ENCODE data around the gene NCKAP5.

The NCKAP5 gene

DNA sequence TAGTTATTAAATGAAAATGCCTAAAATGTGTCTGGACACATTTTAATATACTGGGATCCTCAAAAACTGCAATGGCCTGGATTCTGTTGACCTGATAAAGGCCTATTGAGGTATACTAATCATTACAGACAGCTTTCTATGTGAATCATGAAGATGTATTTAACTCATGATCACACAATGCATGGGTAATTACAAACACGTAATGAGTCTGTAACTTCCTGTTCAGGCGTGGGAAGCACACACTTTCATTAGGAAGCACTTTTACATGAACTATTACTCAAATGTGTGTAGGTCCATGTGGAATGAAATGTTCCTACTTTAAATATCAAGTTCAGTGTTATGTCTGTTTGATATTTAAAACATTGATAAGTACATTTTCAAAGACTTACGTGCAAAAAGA is 108.7 kb downstream of the NCKAP5 start:
- DNase-seq (ENCODE audit: low read depth, low spot score) = no peak

DNA sequence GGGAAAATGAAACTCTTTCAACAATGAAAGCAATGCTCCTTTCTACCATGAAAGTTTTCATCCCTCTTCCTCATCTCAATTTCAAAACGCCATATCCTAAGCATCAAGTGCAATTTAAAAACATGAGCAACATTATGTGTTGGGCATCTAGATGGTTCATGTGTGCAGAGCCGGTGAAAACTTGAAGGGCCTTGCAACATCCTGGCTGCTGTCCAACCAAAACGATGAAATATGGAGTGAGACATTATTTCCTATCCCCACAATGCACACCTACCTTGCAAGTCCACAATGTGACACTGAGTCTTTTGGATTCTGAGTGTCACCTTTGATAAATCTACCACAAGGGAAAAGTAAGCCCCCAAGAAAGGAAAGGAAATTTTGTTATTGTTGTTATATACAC is 110.0 kb downstream of the NCKAP5 start:
- DNase-seq (ENCODE audit: low read depth, low spot score) = no peak

DNA sequence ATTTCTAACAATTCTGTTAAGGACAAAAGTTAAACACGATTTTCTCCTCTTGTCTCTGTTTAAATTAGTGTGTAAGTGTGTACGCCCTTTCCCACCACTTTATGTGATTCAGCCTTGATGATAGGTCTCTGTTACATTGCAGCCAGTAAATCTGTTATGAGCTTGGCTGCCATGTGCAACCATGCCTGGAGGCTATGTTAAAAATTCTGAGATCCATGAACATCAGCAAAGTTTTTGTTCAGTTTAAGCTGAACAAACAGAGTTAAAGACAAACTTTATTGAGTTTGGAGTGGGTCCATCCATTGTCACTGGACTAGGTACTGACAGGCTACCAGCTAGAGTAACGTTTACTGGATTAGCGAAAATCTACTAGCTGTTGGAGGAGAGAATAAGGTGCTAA is 110.4 kb downstream of the NCKAP5 start:
- DNase-seq (ENCODE audit: low read depth, low spot score) = no peak

DNA sequence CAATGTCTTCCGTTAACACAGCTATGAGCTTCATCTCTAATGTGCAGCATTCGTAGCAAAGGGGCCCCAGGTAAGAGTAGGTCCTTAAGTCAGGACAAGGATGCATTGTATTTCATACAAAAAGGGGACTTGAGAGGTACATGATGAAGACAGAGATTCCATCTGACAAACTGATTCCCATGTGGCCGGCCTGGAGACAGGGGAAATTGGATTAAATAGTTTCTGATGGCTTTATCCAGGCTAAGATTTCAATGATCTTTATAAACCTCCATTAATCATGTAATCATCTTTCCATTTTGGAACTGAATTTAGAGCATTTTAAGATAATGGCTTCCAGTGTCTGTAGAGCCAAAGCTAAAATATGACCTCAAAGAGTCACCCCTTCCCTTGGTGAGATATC is 111.3 kb downstream of the NCKAP5 start:
- DNase-seq (ENCODE audit: low read depth, low spot score) = no peak

DNA sequence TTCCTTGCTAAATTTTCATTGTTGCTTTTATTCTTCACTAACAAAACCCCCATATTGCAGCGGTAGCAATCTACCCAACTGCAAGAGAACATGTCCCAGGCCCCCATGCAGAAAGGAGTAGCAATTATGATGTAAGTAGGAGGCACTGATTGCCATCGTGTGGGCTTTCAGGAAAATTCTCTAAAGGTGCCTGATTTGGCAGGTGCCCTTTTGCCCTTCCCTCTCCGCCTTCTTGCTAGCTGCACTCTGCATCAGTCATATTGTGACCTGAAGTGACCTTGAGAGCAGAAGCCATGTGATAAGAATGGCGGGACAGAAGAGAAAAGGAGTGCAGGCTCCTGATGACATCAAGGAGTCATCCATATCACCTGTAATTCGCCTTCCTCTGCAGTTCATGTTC is 112.1 kb downstream of the NCKAP5 start:
- no peak for DNase-seq (ENCODE audit: low read depth, low spot score)

DNA sequence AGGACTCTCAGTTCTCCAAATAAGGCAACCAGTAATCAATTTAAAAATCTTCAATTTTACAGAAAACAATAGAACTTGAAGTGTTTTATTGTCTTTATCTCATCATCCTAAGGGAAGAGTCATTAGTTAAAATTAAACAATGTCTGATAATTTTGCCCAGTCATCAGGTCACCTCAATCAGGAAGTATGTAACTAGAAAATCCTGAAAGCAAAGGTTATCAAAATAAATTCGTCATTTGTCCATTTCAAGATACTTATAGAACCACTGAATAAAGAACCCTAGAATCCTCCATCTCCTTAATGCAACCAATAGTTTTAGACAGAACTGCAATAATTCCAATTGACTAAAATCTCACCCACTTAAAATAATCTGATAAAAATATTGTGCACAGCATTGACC is 115.2 kb downstream of the NCKAP5 start:
- no peak for DNase-seq (ENCODE audit: low read depth, low spot score)

DNA sequence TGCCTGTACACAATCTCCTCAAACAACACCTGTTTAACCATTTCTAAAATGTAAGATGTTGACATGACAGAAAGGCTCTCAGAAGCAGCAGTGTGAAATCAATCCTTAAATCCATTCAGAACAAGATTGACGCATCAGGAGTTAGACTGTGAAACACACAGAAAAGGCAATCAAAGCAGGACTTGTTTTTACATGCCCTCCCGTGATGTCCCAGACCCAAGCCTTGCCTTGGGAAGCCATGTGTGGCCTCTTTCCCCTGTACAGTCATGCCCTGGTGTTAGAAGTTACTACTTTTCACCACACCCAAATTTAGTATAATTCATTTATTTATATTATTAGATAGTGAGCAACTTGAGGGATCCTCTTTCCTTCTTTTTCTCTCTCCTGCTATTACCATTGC is 115.7 kb downstream of the NCKAP5 start:
- no peak for DNase-seq (ENCODE audit: low read depth, low spot score)

DNA sequence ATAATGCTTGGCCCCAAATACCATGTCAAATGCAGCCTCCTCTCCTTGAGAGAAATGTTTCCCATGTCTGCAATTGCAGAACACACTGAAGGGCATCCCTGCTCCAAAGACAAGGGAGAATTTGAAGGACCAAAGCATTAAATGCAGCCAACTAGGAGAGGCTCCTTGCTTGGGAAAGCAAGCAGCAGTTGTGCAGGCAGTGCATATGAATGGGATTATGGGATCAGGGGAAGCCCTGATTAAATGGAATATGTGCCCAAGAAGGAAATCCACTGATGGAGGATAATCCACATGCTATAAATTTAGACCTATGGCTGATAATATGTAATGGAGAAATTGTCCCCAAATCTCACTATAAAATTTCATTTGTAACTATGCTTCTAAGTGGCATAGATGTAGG is 116.1 kb downstream of the NCKAP5 start:
- no peak for DNase-seq (ENCODE audit: low read depth, low spot score)

DNA sequence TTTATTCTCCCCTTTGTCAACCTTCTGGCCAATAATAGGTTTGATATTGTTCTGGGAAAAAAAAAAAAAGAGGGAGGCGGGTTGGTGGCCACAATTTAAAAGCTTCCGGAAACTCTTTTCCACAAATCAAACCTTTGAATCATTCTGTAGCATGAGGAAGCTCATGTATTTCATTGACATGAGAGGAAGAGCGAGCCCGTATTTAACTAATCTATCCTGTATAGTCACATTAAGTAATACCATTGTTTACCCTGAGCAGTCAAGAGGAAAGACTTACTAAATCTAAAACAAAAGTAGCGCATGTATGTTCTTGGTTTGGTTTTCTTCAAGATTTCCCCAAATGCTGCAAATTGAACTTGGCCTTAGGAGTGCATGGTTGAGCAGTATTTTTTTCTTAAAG is 120.1 kb downstream of the NCKAP5 start:
- DNase-seq (ENCODE audit: low read depth, low spot score) = no peak

DNA sequence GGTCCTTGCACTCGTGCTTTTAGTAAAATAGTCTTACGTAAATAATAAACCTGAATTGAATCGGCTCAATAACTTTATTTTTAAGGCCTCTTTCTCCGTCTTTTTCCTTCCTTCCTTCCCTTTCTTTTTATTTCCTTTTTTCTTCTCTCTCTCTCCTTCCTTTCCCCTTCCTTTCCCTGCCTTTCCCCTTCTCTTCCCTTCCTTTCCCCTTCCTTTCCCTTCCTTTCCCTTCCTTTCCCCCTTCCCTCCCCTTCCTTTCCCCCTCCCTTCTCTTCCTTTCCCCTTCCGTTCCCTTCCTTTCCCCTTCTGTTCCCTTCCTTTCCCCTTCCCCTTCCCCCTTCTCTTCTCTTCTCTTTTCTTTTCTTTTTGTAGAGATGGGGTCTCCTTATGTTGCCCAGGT is 121.0 kb downstream of the NCKAP5 start:
- no peak for DNase-seq (ENCODE audit: low read depth, low spot score)

DNA sequence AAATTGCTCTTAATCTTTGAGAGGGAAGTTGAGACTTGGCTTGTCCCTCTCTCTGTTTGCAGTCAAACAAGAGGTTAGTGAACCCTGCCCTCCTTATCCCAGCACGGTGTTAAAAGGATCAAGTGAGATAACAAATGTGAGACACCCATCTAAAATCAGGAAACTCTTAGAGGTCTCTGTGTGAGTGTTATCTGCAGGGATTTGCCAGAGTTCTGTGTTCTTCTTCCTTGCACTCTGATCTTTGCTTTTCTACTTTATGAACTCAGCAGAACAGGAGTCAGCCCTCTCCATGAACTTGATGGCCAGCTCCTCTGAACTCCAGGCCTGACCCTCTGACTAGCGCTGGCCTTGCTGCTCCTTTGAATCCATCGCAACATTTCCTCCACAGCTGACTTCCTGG is 123.8 kb downstream of the NCKAP5 start:
- DNase-seq (ENCODE audit: low read depth, low spot score) = no peak

DNA sequence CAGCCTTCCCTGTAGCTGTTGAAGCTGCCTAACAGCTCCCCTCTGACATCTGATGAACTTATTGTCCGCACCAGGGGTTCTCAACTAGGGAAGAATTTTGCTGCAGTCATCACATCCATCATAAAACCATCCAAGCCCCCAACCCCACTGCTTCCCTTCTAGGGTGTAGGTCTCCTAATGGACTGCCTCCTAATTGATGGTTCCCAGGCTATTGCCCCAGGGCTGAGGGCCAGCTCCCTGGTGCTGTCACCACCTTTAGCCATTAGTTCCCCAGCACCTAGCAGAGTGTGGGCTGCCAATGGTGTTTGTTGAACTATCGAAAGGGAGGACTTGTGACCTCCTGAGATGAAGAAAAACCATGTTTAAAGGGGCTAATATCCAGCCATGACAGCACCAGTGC is 125.9 kb downstream of the NCKAP5 start:
- DNase-seq (ENCODE audit: low read depth, low spot score) = no peak

DNA sequence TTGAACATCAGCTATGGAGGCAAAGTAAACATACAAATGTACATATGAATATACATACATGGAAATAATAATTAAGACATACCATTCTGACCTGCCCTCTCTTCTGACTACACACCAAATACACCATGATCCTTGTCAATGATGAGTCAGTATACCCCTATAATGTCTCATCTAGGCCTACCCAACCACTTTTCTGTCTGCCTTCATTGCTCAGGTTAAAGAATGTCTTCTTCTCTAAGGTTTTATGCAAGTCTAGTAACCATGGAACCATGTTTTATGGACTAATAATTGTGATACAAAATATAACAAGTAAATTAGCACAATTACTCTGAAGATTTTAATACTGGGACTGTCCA is 128.7 kb downstream of the NCKAP5 start:
- no peak for DNase-seq (ENCODE audit: low read depth, low spot score)

DNA sequence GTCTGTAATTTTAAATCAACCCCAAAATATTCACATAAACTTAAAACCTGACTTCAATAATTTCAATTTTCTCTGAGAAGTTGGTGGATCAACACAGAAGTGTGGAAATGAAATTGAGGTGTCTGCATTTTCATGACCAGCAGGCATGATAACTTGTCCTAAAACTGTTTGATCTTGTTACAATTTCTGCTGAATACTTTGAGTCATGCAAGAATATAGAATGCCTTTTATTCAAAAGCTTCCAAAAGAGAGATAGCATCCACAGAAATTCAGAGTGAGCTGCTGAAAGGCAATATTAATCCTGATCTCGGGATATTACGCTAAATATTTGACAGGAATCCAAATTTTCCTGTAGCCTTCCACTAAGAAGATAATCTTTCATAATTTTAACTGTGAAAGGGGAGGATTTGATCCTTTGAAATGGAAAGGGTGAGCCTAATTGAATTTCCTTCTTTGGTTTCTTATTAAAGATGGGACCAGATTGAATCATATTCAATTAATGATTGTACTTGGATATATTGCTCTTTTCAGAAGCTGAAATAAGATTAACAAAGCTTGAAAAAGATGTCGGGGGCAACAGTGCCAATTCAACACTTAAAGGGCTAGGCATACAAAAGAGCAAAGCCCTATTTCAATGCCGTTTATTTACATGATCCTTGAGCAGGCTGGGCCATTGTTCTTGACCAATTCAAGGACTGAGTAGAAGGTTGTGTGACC is 129.3 kb downstream of the NCKAP5 start:
- DNase-seq (ENCODE audit: low read depth, low spot score) = no peak

DNA sequence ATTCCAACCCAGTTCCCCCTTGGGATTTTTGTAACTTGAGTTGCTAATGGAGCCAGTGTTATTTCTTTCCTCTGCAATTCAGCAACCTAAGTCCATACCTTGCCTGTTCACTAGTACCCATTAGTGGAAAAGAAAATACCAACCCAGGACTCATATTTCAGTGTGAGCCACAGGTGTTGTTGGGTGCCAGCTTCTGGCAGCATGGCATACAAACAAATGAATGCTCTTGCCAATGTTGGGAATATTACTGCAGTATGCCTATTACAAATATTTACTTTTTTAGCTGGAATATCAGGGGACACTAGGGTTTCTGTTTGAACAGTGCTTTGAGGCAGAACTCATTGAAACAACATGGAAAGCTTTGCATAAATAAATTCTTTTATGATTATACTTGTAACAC is 130.2 kb downstream of the NCKAP5 start:
- DNase-seq (ENCODE audit: low read depth, low spot score) = no peak

DNA sequence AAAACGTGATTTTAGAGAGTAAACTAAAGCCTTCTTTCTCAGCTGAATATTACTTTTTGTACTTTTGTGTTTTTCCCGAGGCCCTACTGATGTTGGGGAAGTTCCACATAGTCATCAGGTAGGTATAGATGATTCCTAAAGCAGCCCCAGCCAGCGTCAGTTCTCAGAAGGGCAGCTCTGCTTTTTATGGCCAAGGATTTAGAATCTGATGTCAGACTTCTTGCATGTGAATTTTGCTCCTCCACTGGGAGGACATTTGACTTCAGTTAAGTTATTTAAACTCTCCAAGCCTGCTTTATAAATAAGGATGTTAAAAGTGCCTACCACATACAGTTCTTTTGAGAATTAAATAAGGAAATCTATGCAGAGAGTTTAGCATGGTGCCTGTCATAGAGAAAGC is 130.8 kb downstream of the NCKAP5 start:
- DNase-seq (ENCODE audit: low read depth, low spot score) = no peak

DNA sequence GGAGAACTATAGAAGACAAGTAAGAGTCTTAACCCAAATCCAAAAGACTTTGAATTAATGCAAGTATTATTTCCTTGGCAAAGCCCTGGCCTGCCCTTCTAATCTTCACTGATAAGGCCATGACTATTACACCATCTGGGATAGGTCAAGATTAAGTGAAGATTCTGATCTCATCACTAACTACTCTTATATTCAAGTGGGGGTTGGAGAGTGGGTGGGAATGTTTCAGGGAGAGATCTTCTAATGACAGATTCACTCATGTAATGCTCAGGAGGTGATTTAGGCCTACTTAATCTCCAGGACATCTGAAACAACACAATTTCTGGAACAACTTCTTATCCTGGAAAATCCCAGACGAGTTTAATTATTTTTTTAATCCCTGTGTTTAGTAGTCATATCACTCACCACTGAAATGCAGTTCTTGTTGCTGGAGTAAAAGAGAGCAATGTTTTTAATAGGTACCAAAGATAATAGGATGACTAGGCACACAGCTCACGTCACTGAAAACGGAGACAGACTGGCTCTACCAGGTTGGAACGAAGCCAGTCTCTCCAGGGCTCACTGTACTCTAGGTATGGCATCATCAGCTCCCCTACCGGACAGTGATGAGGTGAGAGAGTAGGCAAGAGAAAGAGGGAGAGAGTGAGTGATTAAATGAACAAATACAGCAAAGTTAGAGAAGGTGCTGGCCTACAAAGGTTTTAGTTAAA is 133.1 kb downstream of the NCKAP5 start:
- no peak for DNase-seq (ENCODE audit: low read depth, low spot score)

DNA sequence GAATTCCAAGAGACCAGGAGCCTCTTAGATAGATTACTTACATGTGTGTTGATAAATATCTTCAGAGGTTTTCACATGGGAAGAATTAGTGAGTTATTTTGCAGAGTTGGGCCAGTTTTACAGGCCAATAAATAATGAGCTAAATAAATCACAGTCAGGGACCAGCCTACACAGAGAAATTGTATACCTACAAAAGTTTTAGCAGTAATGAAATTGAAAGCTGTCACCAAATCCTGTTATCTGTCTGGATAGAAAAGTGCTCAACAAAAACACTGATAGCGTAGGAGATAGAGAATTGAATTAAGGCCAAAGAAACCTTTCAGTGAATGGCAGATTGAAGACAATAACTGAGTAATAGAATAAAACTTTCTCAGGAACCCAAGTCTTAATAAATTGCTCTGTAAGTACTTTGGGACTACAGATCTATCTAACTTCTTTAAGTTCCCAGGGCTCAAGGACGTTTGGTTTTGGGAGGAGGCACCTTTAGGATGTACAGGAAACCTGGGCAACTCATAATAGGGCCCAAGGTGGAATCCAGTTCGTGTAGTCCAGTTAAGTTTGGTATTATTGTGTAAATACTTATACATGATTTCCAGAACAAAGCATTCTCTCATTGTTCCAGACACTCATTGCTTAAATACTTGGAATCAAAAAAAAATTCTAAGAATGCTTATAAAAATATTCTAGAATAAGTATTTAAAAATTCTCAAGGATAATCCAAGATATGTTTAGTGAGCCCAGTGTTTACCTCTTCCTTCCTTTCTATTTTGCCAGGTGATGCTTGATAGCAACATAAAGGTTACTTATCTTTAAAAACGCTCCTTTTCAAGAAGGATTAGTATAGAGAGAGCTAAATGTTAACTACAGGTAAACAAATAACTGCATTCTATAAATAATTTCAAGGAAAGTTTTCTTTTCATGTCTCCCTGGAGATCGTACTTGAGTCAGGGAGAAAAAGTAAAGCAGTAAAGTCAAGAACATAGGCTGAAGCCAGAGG is 134.5 kb downstream of the NCKAP5 start:
- no peak for DNase-seq (ENCODE audit: low read depth, low spot score)

DNA sequence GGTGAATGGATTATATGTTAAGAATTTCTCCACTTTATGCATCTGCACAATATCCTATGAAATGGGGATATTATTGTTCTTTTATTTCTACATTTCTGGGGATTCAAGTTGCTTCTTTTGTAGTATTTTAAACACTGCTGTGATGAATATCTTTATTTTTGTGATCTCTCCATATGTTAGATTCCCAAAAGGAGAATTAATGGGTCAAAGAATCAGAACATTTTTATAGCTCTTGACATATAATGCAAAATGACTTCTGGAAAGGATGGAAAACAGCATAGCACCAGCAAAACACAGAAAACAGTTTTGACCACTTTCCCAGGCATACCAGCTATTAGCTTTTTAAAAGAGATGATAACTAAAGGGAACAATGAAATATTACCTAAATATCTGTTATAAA is 135.5 kb downstream of the NCKAP5 start:
- no peak for DNase-seq (ENCODE audit: low read depth, low spot score)

DNA sequence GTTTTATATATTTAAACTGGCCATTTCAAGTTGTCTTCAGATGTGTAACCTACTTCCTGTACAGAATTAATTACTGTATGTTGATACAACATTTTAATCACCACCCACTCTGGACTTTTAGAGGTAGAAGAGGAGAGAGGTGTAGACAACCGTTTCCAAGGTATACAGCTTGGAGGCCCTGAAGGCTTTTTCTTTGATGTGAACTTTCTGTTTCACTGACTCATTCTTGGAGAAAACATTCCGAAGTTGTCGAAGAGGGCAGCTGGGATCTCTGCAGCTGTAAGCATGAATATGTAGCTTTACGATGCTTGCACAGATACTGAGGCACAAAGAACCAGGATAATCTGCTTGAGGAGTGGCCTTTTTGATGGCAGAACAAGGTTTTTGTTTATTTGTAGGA is 137.0 kb downstream of the NCKAP5 start:
- no peak for DNase-seq (ENCODE audit: low read depth, low spot score)

DNA sequence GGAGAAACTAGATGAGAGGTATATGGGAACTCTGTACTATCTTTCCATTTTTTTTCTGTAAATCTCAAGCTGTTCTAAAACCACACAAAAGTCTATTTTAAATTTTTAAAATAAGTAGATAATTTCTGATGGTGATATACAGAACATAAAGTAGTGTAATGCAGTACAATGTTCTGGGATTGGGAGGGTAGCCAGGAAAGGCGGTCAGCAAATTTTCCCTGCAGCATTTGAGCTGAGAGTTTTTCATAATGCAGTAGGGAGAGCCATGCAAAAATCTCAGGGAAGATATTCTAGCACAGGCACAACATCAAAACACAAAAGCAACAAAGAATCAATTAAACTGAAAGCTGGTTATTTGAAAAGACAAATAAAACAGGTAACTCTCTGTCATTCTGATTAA is 141.5 kb downstream of the NCKAP5 start:
- DNase-seq (ENCODE audit: low read depth, low spot score) = no peak

DNA sequence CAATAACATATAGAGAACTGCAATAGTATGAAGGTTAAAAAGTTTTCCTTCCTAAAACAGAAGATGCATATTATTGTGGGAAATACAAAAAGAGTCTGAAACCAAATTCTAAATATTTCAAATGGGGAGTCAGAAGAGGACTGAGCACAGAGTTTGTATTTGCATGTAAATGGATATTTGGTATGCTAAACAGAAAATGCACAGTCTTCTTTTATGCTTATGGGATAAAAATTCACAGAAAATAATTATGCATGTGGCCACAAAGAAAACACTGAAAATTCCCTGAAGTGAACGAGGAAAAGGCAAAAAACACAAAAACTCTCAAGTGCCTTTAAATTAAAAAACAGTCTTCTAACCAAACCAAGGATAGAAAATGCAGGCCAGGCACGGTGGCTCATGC is 142.7 kb downstream of the NCKAP5 start:
- DNase-seq (ENCODE audit: low read depth, low spot score) = no peak

DNA sequence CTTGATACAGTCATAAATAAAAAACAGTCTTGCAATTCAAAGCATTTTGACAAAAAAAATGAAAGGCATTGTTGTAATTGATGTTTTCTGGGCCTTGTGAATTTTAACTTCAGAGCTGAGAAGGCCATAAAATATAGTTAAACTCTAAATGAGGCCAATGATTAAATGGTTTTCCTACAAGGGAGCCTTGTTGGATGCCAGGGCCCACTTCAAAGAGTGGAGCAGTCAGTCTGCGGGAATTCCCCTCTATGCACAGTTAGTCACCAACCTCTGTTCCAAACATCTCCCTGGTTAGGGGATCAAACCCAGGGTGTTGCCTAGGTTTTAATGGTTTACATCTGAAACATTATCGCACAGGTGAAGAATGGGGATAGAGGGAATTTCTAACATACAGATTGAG is 143.4 kb downstream of the NCKAP5 start:
- no peak for DNase-seq (ENCODE audit: low read depth, low spot score)
